HG03095 (cell line): ENCODE measurements around the gene TMCC2.

Source experiments
- ATAC-seq: cut with Tn5 transposase; IDR thresholded peaks from one replicate; pipeline ENCODE4 v1.9.1; 2021; ENCODE audit warnings: moderate library complexity; ENCODE audit not compliant: unreplicated experiment

TMCC2 gene

DNA sequence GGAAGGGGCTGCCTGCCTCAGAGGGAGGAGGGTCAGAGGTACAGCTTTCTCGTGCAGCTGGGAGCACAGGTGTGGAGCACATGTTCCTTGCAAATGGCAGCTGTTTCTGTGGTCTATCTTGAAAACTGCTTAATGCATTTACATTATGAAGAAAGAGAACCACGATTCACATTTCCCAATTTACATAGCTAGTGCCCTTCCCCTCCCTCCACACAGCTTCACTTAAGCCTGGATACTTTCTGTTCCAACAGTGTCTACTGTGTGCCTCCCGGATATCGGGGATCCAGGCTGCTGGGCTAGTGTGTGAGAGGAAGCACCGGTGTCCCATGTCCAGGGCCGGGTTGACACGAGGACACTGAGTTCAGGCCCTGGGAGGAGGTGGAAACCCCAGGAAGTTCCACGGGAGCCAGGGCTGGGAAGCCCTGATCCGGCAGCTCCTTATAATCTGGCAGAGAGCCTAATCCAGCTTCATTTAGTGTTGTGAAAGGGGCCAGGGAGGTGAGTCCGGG is 31.6 kb downstream of the TMCC2 start:
- no peak for ATAC-seq

DNA sequence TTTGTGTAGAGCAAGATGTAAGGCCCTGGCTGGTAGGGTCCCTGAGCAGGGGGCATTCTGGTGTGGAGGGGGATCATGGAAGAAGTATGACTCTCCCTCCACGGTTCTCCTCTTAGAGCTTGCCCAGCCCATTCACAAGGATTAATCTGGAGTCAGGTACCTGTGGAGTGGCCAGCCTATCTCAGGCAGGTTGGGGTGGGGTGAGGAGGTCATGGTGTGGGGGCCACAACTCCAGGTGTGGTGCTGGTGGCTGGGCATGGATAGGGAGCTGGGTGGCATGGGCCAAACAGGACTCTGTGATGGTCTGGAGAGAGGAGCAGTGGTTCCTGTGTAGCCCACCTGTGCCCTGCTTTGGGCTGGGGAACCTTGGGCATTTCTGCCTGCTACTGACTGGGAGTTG is 32.3 kb downstream of the TMCC2 start:
- ATAC-seq = no peak

DNA sequence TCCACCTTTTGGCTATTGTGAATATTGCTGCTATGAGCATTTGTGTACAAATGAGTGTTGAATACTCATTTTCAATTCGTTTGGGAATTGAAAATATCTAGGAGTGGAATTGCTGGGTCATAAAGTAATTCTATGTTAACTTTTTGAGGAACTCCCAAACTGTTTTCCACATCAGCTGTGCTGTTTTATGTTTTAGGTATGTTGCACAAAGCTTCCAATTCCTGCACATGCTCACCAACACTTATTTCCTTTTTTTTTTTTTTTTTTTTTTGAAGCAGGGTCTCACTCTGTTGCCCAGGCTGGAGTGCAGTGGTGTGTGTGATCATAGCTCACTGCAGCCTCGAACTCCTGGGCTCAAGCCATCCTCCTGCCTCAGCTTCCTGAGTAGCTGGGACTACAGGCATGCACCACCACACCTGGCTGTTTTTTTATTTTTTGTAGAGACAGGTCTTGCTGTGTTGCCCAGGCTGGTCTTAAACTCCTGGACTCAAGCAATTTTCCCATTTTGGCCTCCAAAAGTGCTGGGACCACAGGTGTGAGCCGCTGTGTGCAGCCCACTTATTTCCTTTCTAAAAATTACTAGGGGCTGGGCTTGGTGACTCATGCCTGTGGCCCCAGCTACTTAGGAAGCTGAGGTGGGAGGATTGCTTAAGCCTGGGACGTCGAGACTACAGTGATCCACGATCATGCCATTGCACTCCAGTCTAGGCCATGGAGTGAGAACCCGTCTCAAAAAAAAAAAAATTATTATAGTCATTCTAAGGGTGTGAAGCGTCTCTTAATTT is 33.4 kb downstream of the TMCC2 start:
- ATAC-seq = no peak

DNA sequence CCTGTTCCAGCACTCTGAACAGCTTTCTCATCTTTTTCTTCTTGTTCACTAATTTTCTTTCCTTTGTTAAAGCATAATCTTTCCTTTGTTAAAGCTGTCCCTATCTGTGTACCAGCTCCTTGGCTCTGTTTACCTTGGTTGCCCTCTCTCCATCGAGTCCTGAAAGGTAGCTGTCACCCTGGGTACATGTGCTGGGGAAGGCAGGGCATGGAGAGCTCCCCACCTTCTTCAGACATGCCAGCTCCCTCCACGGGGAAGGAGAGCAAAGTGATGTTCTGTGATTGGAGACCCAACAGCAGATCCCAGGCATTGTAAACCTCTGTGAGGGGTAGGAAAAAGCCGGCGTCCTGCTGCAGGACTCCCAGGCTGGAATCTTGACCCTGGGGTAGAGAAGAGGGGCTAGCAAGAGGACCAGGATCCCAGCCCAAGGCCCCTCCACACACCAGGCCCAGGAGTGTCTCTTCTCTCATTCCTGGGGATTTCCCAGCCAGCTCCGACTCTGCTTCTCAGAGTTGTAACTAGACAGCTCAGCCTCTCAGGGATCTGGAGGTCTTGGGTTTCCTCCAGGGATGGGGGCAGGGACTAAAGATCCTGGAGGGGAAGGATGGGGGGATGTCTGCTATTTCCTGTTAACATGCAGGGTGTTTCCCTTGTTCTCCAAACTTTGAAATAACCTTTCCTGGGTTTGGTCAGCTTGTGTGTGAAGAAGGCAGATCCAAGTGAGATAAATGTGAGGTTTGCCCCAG is 34.4 kb downstream of the TMCC2 start:
- ATAC-seq = no peak

DNA sequence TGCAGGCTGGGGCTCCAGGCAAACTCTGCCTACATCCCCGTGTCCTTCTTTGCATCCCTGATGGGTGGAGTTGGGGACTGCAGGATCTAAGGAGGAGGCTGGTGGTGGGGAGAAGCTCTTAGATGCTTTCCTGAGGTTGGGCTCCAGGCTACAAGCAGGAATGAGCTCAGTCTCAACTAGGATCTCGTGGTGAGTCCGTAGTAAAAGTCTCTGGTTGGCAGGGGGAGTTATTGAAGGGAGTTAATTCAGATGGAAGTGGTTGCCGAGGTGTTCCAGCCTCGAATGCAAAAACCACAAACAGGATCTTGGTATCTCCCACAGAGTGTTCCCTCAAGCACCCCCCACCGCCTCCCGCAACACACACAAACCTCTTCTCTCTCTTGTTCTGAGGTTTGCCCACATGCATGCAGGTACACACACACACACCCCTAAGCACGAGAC is 35.0 kb downstream of the TMCC2 start:
- no peak for ATAC-seq

DNA sequence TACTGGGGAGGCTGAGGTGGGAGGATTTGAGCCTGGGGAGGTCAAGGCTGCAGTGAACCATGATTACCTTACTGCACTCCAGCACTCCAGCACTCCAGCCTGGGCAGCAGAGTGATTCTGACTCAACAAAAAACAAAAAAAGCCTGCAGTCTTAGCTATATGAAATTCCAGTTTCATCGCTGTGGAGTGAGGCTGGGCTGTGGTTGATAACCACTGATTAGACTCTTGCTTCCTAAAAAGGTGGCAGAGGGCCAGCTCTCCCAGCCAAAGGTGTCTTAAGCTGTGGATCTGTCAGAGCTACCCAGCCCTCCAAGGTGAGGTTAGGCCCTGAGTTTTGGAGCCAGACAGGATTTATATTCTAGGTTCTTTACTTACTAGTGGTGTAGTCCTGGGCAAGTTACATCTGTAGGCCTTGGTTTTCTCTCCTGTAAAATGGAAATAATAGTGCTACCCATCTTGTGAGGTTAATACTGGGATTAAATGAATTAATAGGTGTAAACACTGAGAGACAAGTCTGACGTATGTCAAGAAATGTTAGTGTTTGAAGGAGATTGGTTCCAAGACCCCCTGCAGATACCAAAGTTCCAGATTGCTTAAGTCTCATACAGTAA is 35.9 kb downstream of the TMCC2 start:
- ATAC-seq = no peak

DNA sequence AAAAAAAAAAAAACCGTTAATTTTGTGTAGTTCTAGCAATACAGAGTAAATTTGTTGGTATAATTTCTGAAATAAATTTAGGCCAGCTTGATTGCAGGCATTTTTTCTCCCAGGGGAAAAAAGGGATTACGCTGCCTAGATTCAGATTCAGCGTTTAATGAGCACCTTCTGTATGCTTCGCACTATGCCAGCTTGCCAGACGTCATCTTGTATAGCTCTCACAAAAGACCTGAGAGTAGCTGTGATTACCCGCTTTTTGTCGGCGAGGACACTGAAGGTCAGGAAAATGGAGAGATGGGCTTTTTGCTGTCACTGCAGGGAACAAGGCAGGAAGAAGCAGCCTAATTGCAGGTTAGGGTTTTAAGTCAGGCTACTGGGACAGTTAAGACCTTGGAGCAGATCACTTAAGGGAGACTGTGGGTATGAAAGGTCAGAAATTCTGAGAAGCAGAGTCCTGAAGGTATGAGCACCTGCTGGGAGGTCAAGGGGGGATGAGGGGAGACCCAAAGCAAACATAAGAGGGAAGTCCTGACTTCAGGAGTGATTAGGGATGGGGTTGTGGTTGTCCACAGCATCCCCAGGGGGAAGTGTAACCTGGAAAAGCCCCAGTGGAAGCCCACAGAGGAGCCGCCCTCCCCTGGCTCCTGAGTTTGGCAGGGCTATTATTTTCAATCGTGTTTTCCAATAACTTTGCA is 39.0 kb downstream of the TMCC2 start:
- no peak for ATAC-seq

DNA sequence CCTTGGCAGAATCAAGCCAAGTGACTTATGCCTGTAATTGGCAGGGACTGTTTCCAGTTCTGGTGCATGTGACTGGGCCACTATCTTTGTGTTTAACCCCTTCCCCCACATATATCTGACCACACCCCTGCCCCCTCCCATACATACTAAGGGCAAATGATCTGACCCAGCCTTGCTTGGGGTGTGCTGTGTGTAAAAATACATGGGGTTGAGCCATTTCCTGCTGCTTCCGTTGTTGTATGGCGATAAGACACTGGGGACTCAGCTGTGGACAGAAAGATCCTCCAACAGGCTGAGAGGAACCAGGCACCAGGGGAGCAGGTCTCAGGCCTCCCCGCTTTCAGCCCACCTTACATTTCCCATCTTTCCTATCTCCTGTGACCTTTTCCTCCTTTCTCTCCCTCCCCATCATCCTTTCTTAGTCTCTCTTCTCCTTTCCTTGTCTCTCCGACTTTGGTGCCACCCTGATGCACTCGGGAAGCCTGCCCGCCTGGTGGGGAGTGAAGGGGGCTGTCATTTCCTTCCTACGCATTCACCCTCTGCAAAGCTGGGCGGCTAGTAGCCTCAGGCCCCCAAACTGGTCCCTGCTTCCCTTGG is 39.7 kb downstream of the TMCC2 start:
- no peak for ATAC-seq

DNA sequence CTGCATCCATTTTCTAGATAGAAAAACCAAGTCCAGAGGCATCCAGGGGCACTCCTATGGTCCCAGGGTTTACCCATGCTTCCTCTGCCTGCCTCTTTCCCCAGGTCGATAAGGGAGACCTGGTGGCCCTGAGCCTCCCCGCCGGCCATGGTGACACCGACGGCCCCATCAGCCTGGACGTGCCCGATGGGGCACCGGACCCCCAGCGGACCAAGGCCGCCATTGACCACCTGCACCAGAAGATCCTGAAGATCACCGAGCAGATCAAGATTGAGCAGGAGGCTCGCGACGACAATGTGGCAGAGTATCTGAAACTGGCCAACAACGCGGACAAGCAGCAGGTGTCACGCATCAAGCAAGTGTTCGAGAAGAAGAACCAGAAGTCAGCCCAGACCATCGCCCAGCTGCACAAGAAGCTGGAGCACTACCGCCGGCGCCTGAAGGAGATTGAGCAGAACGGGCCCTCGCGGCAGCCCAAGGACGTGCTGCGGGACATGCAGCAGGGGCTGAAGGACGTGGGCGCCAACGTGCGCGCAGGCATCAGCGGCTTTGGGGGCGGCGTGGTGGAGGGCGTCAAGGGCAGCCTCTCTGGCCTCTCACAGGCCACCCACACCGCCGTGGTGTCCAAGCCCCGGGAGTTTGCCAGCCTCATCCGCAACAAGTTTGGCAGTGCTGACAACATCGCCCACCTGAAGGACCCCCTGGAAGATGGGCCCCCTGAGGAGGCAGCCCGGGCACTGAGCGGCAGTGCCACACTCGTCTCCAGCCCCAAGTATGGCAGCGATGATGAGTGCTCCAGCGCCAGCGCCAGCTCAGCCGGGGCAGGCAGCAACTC is 41.3 kb downstream of the TMCC2 start:
- no peak for ATAC-seq

DNA sequence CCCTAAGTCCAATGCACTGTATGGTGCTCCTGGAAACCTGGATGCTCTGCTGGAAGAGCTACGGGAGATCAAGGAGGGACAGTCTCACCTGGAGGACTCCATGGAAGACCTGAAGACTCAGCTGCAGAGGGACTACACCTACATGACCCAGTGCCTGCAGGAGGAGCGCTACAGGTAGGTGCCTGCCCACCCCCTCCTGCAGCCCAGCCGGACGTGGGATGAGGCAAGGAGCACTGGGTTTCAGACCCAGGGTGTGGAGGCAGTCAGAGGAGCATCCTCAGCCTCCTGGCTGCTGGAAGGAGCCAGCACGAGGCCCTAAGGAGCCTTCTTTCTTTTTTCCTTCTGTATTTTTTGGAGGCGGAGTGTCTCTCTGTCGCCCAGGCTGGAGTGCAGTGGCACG is 42.0 kb downstream of the TMCC2 start:
- no peak for ATAC-seq

DNA sequence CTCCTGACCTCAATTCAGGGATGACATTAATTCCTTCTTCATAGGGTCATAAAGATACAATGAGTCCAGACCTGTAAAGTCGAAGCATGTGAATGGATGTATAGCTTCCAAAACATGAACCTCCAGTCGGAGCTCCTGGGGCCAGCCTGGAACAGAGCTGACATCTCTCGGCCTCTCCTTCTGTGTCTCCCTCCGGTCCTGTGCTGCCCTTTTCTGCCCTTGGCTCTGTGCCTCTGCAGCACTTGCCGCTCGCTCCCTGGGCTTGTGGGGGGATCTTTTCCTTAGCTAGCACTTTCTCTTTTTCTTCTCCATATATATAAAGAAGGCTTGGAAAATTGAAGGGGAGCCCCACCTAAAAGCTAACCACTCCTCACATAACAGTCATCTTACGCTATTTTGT is 42.5 kb downstream of the TMCC2 start:
- ATAC-seq = no peak

DNA sequence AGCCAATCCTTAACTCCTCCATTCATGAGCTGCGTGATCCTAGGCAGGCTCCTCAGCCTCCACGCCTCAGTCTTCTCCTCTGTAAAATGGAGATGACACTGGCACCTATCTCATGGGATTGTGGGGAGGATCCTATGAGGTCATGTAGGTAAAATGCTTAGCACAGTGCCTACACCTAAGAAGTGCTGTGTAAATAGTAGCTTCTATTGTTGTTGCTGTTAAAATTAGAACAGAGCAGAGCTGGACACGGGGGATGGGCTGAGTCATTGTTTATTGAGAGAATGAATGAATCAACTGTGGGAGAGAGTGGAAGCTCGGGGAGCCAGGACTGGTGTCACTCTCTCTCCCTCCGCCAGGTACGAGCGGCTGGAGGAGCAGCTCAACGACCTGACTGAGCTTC is 43.0 kb downstream of the TMCC2 start:
- no peak for ATAC-seq

DNA sequence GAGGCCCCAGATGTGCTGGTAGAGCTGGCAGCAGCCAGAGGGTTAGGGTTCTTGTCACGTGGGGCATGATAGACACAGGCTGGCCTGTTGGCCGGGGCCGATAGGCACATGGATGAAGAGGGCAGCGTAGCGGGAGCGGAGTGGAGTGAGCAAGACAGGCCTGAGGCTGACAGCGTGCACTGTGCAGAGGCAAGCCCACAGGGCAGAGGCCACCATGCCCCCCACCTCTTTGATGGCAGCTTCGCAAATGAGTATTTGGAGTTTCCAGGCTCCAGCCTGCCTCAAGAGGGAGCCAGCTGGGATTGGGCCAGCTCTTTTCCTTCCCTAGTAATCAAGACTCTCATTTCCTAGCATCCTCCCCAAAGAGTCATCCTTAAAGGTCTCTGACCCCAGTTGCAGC is 43.5 kb downstream of the TMCC2 start:
- no peak for ATAC-seq

DNA sequence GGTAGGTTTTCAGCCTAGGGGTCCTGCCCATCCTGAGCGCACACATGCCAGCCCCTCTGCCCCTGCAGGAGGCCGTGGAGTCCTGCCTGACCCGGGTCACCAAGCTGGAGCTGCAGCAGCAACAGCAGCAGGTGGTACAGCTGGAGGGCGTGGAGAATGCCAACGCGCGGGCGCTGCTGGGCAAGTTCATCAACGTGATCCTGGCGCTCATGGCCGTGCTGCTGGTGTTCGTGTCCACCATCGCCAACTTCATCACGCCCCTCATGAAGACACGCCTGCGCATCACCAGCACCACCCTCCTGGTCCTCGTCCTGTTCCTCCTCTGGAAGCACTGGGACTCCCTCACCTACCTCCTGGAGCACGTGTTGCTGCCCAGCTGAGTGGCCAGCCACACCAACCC is 44.0 kb downstream of the TMCC2 start:
- no peak for ATAC-seq

DNA sequence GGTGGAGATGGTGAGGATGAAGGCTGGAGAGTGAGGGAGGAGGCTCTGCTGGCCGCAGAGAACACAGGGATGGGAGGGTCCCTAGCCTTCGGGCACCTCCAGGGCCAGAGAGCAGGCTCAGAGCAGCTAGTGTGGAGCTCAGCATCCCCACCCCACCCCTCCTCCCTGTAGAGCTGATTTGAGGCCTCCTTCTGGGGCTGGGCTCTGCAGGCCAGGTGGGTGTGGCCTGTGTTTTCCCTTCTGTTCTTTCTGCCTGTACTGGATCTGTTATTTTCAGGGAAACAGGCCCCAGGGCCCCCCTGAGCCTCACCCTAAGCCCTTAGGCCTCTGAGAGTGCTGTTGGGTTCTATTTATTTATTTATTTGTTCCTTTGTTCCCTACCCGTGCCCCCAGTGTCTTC is 44.8 kb downstream of the TMCC2 start:
- ATAC-seq = no peak

DNA sequence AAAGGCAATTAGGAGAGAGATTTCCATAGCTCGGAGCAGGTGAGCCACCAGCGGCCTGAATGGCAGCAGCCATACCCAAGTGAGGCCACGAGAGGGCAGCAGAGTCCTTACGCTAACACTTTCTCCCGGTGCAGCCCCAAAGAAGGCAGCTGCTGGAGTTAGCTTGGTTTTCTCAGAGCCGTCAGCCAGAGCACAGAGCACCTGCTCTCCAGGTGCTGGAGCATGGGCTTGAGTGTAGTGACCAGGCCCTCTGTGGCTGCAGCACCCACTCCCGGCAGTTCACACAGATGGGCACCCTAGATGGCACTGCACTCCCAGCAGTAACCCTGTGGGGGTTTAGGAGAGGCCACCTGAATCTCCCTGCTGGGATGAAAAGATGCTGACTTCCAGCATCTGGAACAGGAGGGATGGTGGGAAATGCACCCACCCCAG is 45.8 kb downstream of the TMCC2 start:
- ATAC-seq = no peak

DNA sequence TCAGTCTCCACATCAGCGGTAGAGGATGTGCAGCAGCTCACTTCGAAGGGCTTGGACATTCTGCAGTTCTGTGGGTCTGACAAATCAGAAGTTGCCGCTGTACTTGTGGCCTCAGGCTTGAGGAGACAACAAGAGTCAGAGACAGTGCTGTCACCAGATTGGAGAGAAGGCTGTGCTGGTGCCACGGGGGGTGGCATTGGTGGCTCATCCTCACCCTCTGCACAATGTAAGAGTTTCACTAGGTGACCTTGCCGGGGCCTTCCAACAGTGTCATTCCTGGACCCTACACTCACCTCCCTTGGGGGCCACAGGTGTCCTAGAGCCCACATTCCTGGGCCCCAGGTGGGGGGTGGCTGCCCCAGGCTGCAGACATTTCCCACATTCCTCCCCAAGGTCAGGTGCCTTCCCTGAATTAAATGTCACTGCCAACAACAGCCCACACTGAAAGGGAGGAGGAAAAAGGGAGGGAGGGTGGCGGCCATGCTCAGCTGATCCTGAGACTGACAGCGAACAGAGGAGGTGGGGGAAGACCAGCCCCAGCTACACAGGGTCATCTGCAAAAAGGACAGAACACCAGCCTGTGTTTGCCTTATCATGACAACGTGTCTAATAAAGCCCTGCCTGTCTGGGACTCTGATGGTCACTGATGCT is 46.4 kb downstream of the TMCC2 start:
- ATAC-seq = no peak

DNA sequence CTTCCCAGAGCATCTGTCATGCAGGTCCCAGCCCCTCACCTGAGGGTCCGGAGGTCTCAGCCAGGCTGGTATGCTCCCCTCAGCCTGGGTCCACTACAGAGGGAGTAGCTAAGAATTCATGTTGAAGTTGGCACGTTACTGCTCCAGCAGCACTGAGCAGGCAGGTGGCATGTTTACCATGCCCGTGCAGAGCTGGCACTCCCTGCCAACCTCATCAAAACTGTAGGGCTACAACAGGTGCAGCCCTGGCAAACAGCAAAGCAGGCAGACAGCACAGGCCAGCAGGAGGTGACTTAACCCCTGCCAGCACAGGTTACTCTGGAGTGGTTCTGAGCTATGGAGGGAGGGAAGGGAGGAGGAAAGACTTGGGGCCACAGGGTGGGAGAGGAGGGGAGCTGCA is 47.4 kb downstream of the TMCC2 start:
- no peak for ATAC-seq

DNA sequence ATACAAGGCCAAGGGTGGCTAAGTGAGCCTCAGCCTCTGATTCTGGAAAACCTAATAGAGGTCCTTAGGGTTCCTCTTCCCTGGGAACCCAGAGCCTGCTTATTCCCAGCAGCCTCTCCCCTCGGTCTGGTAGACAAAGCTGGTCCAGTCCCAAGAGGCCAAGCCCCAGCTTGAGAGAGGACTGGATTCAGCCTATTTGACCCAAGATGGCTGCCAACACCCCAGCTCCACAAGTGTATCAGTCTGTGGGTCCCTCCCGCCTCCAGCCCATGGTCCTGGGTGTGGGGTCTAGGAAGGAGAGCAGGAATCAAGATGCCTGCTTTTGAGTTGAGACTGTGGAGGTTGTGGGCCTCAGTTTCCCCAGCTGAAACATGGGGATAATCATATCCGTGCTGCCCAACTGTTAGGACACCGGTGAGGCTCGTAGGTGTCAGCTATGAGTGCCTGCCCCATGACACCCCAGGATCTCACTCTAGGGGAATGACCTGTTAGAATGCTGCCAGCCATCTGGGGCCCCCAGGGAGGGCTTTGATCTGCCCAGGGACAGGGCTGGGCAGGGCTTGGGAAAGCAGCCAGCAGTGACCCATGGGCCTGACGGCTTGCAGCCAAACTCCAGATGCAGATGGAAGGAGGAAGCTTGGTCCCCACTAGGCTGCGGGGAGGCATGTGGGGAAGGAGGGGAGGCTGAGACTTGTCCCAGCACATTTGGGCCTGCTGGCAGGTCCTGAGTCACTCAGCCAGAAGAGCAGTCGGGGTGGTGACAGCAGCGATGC is 48.4 kb downstream of the TMCC2 start:
- ATAC-seq = no peak
